ENCODE measurements around the gene NHSL2.

DNA sequence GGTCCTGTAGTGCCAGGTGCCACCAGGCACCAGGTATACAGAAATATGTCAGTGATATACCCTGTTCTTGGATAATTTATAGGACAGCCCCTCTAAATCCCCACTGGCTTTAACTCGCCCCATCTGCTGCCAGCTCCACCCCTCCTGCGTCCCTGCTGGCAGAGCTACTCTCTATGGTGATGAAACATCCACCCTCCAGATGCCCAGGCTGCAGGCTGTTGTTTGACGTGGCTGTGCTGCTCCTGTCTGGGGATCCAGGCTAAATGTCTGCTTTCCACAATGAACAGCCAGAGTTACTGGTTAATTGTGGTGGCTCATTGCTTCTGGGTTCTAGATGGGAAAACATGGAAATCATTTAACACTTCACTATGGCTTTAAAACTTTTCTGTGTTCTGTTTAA lies 12.9 kb downstream of the NHSL2 start:
- no peak for TF ChIP-seq ELF1 (CRISPR knock-in tag; IDR thresholded peaks at IDR 0.05)
- TF ChIP-seq ASH2L (IDR thresholded peaks at IDR 0.05; ENCODE audit: insufficient read length, low read depth, low read length) = no peak
- no peak for TF ChIP-seq POLR2A (IDR thresholded peaks at IDR 0.05; ENCODE audit: insufficient read depth in 1 of 2, low read depth in 2 of 2, low read length in 2 of 2)
- TF ChIP-seq ZNF790 (CRISPR knock-in tag; IDR thresholded peaks at IDR 0.05; ENCODE audit: borderline replicate concordance) = no peak
- no peak for TF ChIP-seq THAP11 (CRISPR knock-in tag; IDR thresholded peaks at IDR 0.05)
- no peak for TF ChIP-seq BCL6 (CRISPR knock-in tag; IDR thresholded peaks at IDR 0.05)
- no peak for TF ChIP-seq CBFB (CRISPR knock-in tag; IDR thresholded peaks at IDR 0.05)
- no peak for TF ChIP-seq ZNF225 (CRISPR knock-in tag; IDR thresholded peaks at IDR 0.05)
- no peak for TF ChIP-seq SNAPC4 (CRISPR knock-in tag; IDR thresholded peaks at IDR 0.05)
- TF ChIP-seq NFE2L2 (IDR thresholded peaks at IDR 0.05; ENCODE audit: low read length) = no peak
- no peak for TF ChIP-seq RFX5 (IDR thresholded peaks at IDR 0.05; ENCODE audit: low read depth, low read length)
- no peak for TF ChIP-seq REST (IDR thresholded peaks at IDR 0.05; ENCODE audit: borderline replicate concordance in 1 of 2, low read depth in 1 of 2, low read length in 2 of 2)
- TF ChIP-seq, protein P1, sequence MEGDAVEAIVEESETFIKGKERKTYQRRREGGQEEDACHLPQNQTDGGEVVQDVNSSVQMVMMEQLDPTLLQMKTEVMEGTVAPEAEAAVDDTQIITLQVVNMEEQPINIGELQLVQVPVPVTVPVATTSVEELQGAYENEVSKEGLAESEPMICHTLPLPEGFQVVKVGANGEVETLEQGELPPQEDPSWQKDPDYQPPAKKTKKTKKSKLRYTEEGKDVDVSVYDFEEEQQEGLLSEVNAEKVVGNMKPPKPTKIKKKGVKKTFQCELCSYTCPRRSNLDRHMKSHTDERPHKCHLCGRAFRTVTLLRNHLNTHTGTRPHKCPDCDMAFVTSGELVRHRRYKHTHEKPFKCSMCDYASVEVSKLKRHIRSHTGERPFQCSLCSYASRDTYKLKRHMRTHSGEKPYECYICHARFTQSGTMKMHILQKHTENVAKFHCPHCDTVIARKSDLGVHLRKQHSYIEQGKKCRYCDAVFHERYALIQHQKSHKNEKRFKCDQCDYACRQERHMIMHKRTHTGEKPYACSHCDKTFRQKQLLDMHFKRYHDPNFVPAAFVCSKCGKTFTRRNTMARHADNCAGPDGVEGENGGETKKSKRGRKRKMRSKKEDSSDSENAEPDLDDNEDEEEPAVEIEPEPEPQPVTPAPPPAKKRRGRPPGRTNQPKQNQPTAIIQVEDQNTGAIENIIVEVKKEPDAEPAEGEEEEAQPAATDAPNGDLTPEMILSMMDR (CRISPR knock-in tag; IDR thresholded peaks at IDR 0.05) = no peak

All from HepG2 (cell line).